ENCODE measurements around the gene GHRHR.

- no peak for TF ChIP-seq CTCF (IDR thresholded peaks at IDR 0.05)
- TF ChIP-seq POLR2A (IDR thresholded peaks at IDR 0.05): no peak
Observed at GRCh38 chr7:30986331-30986730, 22.6 kb downstream of the GHRHR start.

Measured in uterus (tissue), 2 donors.